SKM-1 treated with dmso at 0.1 percent for 144 hours (cell line): Measurements from ENCODE around the gene NUDT3.
"Not testable (repeated sequence)": the region's sequence is repeated elsewhere in the genome, so short reads cannot be mapped to it uniquely, and the experiment has no call there.

Source experiments
- DNase-seq: peaks from one replicate; lab custom pipeline; 2025; ENCODE audit not compliant: unreplicated experiment; lab: John Stamatoyannopoulos, UW

NUDT3 gene

DNA sequence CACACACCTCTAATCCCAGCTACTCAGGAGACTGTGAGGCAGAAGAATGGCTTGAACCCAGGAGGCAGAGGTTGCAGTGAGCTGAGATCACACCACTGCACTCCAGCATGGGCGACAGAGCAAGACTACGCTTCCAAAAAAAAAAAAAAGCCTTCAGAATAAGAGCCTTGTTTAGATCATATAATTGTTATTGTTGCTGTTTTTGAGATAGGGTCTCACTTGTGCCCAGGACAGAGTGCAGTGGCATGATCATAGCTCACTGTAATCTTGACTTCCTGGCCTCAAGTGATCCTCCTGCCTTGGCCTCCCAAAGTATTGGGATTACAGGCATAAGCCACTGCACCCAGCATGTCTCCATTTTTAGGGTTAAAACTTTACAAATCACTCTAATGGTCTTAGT lies 68.2 kb downstream of the NUDT3 start:
- DNase-seq = not testable (repeated sequence)

DNA sequence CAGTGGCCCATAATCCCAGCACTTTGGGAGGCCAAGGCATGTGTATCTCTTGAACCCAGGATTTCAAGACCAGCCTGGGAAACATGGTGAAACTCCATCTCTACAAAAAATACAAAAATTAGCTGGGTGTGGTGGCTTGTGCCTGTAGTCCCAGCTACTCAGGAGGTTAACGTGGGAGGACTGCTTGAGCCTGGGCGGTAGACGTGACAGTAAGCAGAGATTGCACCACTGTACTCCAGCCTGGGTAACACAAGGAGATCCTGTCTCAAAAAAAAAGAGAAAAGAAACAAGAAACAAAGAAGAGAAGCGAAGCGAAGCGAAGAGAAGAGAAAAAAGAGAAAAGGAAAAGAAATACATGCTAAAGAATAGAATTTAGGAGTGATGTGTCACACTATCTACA lies 69.2 kb downstream of the NUDT3 start:
- no peak for DNase-seq

DNA sequence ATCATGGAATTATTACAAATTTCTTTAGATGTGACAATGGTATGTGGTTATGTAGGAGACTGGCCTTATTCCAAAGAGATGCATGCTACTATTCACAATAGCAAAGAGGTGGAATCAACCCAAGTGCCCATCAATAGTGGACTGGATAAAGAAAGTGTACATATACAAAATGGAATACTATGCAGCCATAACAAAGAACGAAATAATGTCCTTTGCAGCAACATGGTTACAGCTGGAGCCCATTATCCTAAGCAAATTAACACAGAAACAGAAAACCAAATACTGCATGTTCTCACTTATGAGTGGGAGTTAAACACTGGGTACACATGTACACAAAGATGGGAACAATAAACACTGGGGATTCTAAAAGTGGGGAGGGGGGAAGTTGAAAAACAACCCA lies 69.7 kb downstream of the NUDT3 start:
- no peak for DNase-seq

DNA sequence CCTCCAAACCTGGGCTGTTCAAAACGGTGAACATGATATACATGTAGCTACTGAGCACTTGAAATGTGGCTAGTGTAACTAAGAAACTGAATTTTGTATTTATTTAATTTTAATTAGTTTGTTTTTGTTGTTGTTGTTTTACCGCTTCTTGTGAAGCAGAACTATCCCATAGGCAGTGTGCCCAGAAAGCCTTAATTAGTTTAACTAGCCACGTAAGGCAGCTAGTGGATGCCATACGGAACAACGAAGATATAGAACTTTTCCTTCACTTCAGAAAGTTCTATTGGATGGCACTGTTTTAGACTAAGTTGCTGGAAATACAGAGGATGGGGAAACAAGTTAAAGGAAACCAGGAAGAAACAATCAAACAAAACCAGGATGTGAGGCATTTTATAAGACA lies 70.6 kb downstream of the NUDT3 start:
- DNase-seq = no peak

DNA sequence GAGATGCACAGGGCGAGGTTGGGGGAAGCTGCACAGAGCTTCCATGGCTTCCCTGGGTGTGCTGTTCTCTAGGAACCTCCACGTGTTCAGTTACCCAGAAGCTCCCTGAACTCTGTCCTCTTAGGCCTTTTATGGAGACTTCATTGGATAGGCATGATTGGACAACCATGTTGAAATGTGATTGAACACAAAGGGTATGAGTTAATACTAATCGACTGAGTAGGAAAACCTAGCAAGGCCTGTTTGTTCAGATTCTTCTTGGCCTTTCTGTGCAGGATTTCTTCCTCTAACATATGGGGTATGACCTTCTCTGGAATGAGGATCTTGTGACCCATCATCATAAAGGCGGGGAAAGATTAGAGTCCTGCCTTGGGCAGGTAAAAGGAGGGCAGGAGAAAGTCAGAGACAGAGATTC lies 73.0 kb downstream of the NUDT3 start:
- DNase-seq = no peak

DNA sequence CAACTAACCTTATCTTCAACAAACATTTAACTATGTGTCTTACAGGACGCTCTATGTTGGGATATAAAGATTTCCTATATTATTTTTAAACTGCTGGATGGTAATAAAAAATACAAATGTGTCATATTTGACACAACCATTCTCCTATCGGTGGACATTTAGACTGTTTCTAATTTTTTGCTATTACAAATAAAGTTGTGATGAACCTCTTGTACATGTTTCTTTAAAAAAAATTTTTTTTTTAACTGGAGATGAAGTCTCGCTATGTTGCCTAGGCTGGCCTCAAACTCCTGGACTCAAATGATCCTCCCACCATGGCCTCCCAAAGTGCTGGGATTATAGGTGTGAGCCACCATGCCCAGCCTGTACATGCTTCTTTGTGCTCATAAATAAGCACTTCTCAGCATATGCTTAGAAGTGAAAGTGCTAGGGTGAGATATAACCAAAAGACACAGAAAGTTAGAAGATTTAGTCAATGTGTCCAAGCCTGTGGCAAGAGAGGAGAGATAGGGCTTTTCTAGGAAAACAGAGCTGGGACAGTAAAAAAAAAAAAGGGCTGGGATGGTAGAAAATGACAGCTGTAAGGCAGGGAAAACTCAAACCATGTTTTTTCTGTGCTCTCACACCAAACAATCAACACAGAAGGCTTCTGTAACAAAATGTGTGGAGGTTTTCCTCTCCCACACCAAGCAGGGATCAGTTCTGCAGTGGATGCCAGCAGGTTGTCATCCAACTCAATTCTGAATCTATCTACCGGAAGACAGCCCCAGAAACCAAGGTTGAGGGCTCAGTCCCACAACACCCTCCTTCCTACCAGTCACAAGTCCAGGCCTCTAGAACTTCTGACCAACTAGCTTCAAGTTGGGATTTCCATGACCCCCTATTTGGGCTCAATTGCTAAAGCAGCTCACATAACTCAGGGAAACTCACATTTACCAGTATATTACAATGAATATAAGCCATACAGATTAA lies 73.7 kb downstream of the NUDT3 start:
- DNase-seq = no peak

DNA sequence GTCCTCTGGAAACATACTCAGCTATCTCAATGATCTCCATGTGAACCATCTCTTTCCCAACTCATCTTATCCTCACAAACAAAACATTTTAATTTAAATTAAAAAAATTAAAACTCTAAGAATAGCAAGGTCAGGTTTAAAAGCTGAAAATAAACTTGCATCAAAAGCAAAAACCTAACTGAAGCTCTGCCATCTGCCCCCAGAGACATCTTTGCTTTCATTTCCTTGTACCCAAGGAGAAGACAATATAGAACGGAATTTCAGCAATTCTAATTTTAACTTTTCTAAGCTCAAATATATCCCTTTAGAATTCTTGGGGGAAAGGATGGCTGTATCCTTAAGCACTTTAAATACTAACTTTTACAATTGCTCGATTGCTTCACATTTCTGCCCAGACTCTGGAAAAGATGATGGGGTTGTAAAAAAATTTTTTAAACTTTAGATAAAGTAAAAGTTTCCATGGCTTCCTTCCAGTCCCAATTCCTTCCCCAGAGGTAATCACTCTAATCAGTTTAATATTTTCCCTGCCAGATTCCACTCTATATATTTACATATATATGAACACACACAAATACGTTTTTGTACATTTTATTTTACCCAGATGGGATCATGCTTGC lies 74.5 kb downstream of the NUDT3 start:
- DNase-seq = no peak

DNA sequence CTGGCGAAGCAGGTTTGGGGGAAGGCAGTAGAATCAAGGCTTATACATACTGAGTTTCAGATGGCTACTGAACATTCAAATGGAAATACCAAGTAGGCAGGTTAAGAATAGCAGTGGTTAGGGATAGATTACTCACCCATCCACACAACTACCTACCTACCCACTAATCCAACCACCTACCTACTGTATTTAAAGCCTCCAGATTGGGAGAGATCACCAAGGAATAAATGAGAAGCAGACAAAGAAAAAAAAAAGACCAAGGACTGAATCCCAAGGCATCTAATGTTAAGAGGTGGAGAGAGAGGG lies 75.3 kb downstream of the NUDT3 start:
- DNase-seq = no peak

DNA sequence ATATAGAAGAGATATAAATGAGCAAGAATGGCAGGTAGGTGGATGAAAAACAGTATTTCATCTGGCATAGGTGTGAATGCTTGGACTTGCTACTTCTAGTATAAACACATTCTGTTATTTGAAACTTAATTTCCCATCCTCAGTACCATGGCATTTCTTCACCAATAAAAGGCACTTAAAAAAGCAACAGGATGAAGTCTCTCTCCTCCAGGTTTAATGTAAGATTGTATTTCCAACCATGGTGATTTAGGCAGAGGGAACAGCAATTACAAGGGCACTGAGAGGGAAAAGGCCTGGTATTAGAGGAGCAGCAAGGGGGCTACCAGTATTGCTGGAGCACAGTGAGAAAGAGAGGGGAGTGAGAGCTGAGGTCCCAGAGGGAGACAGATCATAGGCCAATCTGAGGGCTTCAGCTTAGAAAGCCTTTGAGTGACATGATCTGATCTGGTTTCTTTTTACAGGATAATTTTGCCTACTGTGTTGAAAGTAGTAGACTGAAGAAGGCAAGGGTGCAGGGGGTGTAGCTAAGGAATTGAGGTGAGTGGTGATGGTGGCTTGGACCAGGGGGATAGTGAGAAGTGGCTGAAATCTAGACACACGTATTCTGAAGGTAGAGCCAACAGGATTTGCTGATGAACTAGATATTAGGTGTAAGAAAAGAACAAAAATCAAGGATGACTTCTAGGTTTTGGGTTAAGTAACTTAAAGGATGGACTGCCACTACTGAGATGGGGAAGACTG lies 75.9 kb downstream of the NUDT3 start:
- no peak for DNase-seq

DNA sequence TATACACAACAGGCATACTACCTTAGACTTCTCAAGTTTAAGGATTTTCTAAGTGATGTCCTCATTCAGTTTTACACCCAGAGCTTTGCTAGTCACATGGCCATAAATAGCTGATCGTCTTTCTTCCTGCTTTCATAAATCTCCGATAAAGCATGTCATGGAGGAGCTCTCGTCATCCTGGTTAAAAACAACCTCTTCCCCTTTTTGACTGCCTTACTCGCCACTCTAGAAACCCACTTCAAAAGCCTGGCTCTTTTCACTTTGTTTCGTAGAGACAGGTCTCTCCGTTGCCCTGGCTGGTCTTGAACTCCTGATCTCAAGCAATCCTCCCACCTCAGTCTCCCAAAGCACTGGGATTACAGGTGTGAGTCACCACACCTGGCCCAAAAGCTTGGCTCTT lies 76.7 kb downstream of the NUDT3 start:
- peak; percentile 87 for DNase-seq

DNA sequence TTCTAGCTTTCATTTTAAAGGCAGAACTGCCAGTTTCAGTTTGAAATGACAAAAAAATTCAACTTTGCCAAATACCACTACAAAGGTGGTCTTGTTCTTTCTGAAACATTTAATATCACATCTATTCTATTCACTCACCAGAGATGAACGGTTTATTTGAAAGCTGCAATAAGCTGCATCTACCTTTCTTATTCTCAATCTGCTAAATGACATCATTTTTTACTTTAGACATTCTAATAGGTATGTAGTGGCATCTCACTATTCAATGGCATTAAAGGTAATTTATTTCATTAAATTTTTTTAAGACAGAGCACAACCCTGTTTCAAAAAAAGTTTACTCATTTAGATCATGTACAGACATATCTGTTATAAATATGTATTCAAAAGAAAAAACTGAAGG lies 77.2 kb downstream of the NUDT3 start:
- DNase-seq = no peak

DNA sequence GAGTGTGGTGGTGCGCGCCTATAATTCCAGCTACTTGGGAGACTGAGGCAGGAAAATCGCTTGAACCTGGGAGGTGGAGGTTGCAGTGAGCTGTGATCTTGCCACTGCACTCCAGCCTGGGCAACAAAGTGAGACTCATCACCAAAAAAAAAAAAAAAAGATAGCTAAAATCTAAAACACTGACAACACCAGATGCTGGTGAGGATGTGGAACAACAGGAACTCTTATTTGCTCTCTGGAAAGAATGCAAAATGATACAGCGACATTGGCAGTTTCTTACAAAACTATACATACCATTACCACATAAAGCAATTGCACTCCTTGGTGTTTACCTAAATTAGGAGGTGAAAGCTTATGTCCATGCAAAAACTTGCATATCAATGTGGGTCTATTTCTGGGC lies 80.2 kb downstream of the NUDT3 start:
- DNase-seq = no peak

DNA sequence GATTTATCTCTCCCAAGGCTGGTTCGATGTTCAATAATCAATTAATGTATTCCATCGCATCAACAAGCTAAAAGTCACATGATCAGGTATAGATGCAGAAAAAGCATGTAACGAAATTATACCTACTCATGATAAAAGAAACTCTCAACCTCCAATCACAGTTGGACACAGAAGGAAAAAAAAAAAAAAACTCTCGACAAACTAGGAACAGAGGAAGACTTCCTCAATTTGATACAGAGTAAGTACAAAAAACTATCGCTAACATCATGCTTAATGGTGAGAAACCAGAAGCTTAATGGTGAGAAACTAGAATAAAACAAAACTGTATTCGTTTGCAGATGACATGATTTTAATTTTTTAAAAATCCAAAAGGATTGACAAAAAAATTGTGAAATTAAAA lies 81.7 kb downstream of the NUDT3 start:
- DNase-seq = no peak

DNA sequence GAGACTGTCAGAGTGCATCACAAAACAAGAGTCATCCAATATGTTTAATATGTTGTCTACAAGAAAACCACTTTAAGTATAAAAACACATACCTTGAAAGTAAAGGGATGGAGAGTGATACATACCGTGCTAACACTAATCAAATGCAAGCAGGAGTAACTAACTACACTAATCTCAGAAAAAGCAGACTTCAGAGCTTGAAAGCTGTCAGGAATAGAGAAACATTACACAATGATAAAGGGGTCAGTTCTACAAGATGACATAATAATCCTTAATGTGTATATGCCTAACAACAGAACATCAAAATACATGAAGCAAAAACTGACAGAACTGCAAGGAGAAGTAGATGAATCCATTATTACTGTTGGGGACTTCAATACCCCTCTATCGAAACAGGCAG lies 84.0 kb downstream of the NUDT3 start:
- DNase-seq = no peak

DNA sequence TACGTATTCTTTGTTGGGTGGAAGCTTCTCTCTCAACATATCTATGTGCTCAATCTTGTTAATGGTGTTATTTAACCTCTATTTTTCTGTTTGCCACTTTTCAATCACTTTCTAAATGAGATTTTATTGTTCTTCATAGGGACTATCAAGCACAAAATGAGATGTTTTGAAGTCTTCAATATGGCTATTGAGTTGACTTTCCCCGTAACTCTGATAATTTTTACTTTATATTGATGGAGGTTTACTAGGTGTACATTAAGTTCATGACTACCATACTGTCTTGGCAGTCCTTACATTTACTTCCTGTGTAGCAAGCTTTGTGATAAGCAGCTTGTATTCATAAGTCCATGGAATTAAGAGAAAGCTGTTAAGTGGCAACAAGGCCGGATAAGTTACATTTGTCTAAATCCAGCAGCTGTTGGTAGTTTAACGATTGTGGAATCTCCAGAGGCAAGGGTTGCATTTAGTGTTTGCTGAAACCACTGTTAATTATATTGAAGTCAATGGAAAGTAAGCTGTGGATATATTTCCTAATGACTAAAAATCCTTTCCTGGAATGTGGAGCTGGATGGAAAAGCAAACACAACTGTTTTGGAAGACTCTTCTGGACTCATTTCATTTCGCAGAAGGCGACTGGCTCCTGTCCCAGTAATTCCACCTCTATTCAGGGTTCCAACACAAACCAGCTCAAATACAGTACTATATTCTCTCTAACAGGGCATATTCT lies 86.3 kb downstream of the NUDT3 start:
- DNase-seq = no peak

DNA sequence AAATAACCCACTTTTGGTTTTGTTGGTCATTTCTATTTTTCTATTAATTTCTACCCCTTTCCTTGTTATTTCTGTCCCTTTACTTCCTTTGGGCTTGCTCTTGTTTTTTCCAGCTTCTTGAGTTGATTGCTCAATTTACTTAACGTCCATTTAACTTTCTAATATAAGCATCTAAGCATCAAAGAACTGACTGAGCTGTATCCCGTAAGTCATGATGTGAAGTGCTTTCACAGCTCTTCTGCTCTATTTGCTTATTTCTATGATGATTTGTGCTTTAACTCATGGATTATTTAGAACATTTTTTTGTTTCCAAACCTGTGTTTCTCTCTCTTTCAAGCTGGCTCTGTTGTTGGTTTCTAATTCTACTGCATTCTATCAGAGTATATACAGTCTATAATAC lies 87.0 kb downstream of the NUDT3 start:
- no peak for DNase-seq

DNA sequence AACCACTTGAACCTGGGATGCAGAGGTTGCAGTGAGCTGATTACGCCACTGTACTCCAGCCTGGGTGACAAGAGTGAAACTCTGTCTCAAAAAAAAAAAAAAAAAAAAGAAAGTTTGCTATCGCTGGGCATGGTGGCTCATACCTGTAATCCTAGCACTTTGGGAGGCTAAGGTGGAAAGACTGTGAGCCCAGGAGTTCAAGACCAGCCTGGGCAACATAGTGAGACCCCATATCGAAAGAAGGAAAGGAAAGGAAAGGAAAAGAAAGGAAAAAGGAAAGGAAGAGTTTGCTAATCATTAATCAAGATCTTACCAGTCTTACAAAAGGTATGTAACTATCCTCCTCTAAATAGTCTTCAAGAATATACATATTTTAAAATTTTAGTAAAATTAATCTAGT lies 88.3 kb downstream of the NUDT3 start:
- no peak for DNase-seq

DNA sequence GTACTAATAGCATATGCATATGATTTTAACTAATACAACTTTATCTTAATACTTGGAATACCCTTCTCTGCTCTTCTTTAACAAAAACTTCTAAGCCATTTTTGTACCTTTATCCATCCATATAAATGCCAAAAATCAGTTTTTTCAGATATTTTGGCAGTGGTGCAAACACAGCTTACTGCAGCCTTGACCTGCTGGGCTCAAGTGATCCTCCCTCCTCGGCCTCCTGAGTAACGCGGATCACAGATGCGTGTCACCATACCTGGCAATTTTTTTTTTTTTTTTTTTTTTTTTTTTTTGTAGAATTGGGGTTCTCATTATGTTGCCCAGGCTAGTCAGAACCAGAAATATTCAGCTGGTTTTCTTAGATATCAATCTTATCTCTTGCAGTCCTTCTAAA lies 89.5 kb downstream of the NUDT3 start:
- no peak for DNase-seq

DNA sequence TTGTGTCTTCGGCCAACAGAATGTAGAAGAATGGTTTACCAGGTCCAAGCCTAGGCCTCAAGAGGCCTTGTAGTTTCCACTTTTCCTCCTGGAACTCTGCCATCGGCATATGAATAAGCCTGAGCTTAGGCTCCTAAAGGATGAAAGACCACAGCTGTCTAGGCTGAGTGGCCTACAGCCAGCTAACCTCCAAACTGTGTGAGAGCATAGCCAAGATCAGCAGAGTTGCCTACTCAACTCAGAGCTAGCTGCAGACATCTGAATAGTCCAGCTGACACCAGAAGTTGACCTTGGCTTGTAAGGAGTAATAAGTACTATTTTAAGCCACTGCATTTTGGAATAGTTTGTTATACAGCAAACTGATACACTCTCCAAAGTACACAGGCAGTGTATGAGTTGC lies 91.1 kb downstream of the NUDT3 start:
- no peak for DNase-seq

DNA sequence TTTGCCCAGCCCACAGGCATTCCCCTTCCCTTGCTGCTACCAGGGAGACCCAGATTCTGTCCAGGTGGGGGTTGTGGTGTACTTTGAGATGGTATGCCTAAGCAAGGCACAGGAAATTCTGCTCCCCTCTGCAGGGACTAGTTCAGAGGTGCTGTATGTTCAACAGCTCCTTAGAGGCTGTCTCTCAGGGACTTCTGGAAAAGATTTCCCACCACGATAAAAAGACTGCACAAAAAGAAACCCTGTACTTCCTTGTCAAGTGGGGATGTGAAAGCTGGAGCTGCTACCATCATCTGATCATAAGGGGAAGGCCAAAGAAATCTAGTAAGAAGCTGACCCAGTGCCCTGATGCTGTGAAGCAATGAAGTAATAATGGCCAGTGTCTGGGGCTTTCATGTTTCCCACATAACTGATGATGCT lies 92.1 kb downstream of the NUDT3 start:
- DNase-seq = no peak

DNA sequence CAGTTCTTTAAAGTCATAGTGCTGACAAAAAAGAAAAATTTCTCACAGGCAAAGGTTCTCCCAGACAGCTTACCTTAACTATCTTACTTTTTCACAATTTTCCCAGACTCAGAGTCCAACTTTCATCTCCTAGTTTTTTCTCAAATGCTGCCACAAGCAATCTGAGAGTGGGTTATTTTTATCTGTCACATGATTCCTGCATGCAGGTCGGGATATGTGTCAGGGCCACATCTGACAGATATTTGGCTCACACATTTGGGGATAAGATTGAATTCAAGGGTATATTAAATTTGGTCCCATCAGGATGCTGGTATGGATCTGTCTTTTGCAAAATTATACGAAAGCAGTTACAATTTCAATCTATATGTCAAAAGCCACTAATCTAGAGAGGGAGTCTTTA lies 93.5 kb downstream of the NUDT3 start:
- no peak for DNase-seq
